Measurements from ENCODE around the gene MRPL14. TPM values are rescaled to one million over a fixed set of nuclear protein-coding genes. Genes with fewer than 3 reads are reported as not detected.

The MRPL14 gene
- total and polyA plus RNA-seq, 9 of the 15 experiments (the other 6 are each of a cell fraction or from before 2014, with no cell fraction given), result 126 to 424 (median 165) TPM

DNA sequence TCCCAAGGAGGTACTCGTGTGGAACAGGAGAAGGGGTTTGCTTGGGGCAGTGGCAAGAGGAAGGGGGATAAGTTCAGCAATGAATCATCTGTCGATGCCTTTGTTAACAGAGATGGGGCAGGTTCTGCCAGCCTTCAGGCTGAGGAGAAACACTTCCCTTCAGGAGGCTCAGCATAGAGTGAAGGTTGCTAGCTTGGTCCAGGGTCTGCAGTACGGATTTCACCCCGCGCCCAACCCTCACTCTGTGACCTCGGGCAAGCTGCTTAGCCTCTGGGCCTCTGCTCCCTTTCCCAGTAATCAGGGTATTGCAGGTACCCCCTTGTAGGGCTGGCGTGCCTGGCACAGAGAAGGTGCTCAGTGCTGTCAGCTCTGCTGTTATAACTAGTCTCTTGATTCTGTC lies 38.9 kb upstream of the MRPL14 start:
- in situ Hi-C loops (cut with MboI) (no loop called here), intact Hi-C loops (cut with micrococcal nuclease) (no loop called here)
- H3K9me3 ChIP-seq (replicated peaks; ENCODE audit: control insufficient read depth, insufficient read depth, low read depth, low read length), result no peaks in the 10 kb centered on the region
- no peak for TF ChIP-seq LARP7 (IDR thresholded peaks at IDR 0.05)
- TF ChIP-seq, protein P1, sequence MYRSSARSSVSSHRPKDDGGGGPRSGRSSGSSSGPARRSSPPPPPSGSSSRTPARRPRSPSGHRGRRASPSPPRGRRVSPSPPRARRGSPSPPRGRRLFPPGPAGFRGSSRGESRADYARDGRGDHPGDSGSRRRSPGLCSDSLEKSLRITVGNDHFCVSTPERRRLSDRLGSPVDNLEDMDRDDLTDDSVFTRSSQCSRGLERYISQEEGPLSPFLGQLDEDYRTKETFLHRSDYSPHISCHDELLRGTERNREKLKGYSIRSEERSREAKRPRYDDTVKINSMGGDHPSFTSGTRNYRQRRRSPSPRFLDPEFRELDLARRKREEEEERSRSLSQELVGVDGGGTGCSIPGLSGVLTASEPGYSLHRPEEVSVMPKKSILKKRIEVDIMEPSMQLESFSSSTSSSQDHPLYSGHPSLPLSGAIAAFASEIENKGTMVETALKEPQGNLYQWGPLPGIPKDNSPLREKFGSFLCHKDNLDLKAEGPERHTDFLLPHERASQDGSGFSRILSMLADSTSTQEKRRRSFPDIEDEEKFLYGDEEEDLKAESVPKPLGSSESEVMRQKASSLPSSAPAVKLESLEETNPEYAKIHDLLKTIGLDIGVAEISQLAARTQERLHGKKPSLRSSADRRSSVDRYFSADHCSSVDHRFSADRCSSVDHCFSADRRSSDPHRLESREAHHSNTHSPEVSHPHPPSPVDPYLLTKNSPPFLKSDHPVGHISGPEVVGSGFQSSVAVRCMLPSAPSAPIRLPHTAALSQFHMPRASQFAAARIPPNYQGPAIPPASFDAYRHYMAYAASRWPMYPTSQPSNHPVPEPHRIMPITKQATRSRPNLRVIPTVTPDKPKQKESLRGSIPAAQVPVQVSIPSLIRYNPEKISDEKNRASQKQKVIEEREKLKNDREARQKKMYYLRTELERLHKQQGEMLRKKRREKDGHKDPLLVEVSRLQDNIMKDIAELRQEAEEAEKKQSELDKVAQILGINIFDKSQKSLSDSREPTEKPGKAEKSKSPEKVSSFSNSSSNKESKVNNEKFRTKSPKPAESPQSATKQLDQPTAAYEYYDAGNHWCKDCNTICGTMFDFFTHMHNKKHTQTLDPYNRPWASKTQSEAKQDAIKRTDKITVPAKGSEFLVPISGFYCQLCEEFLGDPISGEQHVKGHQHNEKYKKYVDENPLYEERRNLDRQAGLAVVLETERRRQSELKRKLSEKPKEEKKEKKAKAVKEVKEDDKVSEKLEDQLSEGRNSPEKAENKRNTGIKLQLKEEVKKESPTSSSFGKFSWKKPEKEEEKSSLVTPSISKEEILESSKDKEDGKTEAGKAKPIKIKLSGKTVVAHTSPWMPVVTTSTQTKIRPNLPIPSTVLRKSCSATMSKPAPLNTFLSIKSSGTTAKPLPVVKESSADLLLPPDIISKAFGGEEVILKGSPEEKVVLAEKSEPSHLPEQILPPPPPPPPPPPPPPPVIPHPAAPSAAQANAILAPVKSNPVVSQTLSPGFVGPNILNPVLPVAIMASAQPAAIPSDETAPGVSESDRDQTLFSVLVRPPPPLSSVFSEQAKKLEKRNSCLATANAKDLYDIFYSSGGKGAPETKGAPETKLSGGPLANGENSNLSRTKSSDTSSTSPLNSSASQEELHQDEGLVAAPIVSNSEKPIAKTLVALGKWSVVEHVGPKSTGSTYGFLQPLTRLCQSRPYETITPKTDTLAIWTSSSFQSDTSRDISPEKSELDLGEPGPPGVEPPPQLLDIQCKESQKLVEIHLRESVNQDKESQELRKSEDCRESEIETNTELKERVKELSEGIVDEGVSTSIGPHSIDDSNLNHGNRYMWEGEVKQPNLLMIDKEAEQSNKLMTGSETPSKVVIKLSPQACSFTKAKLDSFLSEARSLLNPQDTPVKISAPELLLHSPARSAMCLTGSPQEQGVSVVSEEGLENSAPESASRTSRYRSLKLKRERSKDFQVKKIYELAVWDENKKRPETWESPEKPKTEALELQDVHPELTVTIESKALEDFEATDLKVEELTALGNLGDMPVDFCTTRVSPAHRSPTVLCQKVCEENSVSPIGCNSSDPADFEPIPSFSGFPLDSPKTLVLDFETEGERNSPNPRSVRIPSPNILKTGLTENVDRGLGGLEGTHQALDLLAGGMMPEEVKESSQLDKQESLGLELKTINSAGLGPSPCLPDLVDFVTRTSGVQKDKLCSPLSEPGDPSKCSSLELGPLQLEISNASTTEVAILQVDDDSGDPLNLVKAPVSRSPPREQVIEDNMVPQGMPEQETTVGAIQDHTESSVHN (IDR thresholded peaks at IDR 0.05; ENCODE audit: borderline replicate concordance in 1 of 2, low read depth in 1 of 2), result no peak
- CTCF ChIA-PET (ENCODE audit: low intra/inter-chr PET ratio), result no interaction called here
- H3K4me3 ChIP-seq, result no peak overlapping the region
- 29% methylated on average over 7 of the region's 7 CpGs for WGBS (ENCODE audit: insufficient coverage, low coverage, missing lambda C conversion rate)
- no peak overlapping the region; the same call in 1 of the 2 replicates for H3K4me2 ChIP-seq (ENCODE audit: insufficient read depth, low read length)
- BruUV-seq (replicated peaks), result no TSS peak
- no peak overlapping the region for H3K27ac ChIP-seq (ENCODE audit: extremely low read depth, low read depth, low read length)
- peaks cover 3 to 14% of the 10 kb centered on the region in 2 experiments; a peak in 3 of 5 replicates for H3K27me3 ChIP-seq (ENCODE audit: control insufficient read depth in 2 of 2, insufficient read depth in 2 of 2, low read length in 2 of 2)
- no peaks in the 10 kb centered on the region for H3K79me2 ChIP-seq (ENCODE audit: control insufficient read depth, insufficient read depth, low read length)
- no peaks in the 10 kb centered on the region for H3K9me1 ChIP-seq (ENCODE audit: control insufficient read depth, insufficient read depth, low read length)
- POLR2A ChIA-PET, result interaction anchor here (0.8 to 1.3 kb wide), 2 partner anchors 8 to 81 kb away, joined by 4 to 5 read pairs; partner anchors contain the start of gene HSP90AB1
- no peaks in the 10 kb centered on the region for H4K20me1 ChIP-seq (replicated peaks; ENCODE audit: control insufficient read depth, insufficient read depth, low read length)
- H3K9ac ChIP-seq (ENCODE audit: insufficient read depth in 1 of 2, low read depth in 2 of 2, low read length in 2 of 2), result peak overlapping the region; percentile 22 to 63; a peak in 2 of 4 replicates
- no peaks in the 10 kb centered on the region for H3K36me3 ChIP-seq (ENCODE audit: control insufficient read depth, insufficient read depth, low read length)
- DNase-seq (ENCODE audit: extremely low read depth in 1 of 4, low spot score in 3 of 4) (no peak), ATAC-seq (peak; percentile 7; the same call in 1 of the 3 replicates), FAIRE-seq (no peak)
- peak overlapping the region; percentile 71 for H2AFZ ChIP-seq (ENCODE audit: low read depth, low read length)
- H3K4me1 ChIP-seq (replicated peaks in 1 of 2; ENCODE audit: control insufficient read depth in 2 of 2, insufficient read depth in 2 of 2, low read length in 2 of 2), result peaks cover 8 to 18% of the 10 kb centered on the region in 2 experiments; a peak in 4 of 5 replicates

Data from K562 (cell line).